Kidney (tissue), 14 donors: ENCODE results near the gene SMYD3. TPM values are rescaled to one million over a fixed set of nuclear protein-coding genes. Genes with fewer than 3 reads are reported as not detected.

ENCODE experiments used
- DNase-seq, 5 donors: peaks; one replicate each; pipeline ENCODE4 v3.0.0-alpha.2; 2013 to 2020
- FAIRE-seq: peaks from 2 replicates; lab custom pipeline; 2012; peaks lifted over from hg19 to GRCh38; lab: Jason Lieb, UNC
- H3K27ac ChIP-seq, 2 donors: one replicate each; pipeline ENCODE4 v1.7.0; 2013; ENCODE audit warnings: low read depth in 2 of 2, low read length in 2 of 2, inconsistent platforms in 1 of 2
- H3K27me3 ChIP-seq: one replicate; pipeline ENCODE4 v1.7.1; 2013; ENCODE audit warnings: low read length, inconsistent platforms; ENCODE audit not compliant: control insufficient read depth, insufficient read depth
- H3K36me3 ChIP-seq, 3 donors: one replicate each; pipeline versions ENCODE4 v1.7.0 to v1.7.1; 2013; ENCODE audit warnings: low read length in 3 of 3, control low read depth in 1 of 3, inconsistent platforms in 1 of 3; ENCODE audit not compliant: insufficient read depth in 3 of 3, control insufficient read depth in 2 of 3
- H3K4me1 ChIP-seq, 3 donors: one replicate each; pipeline versions ENCODE4 v1.7.0 to v1.7.1; 2013; ENCODE audit warnings: low read length in 3 of 3, inconsistent platforms in 1 of 3, low read depth in 1 of 3; ENCODE audit not compliant: control insufficient read depth in 2 of 3, insufficient read depth in 2 of 3
- H3K4me3 ChIP-seq, 3 donors: one replicate each; pipeline versions ENCODE4 v1.7.0 to v1.8.1; 2013; ENCODE audit warnings: low read length in 3 of 3, control low read depth in 1 of 3, inconsistent platforms in 1 of 3
- H3K9ac ChIP-seq, 3 donors: one replicate each; pipeline versions ENCODE4 v1.7.0 to v1.7.1; 2013; ENCODE audit warnings: low read length in 3 of 3, control low read depth in 1 of 3, inconsistent platforms in 1 of 3
- H3K9me3 ChIP-seq, 3 donors: one replicate each; pipeline versions ENCODE4 v1.7.0 to v1.7.1; 2013; ENCODE audit warnings: low read length in 3 of 3, control low read depth in 1 of 3, inconsistent platforms in 1 of 3; ENCODE audit not compliant: control insufficient read depth in 2 of 3, insufficient read depth in 1 of 3
- CTCF ChIP-seq: IDR thresholded peaks from 3 replicates; pipeline ENCODE4 v1.5.1; 2012; ENCODE audit warnings: mild to moderate bottlenecking, moderate library complexity, borderline replicate concordance; ENCODE audit not compliant: insufficient read depth; ENCODE audit errors: extremely low read depth
- intact Hi-C: fragments of 100-400 bp; cut with DNase I; formaldehyde crosslinking; loops from one replicate; pipeline ENCODE4 v1.11.1; 2022
- polyA plus RNA-seq: library from polyadenylated mRNA; stranded (reverse); fragments of 350-450 nt; fragmentation: Illumina TruSeq; extraction: RNeasy Lipid Tissue Mini Kit (QIAGEN cat#74804); gene quantifications from one replicate; pipeline ENCODE4 v1.2.3, GENCODE V29; 2014; ENCODE audit warnings: low read depth, low replicate concordance; ENCODE audit not compliant: insufficient read depth
- total RNA-seq: library from RNA; stranded (reverse); fragmentation: NEBNext Ultra II Directional; extraction: Animal tissue kit (Norgen Biotek cat#: 25700); gene quantifications from one replicate; pipeline ENCODE4 v1.2.1, GENCODE V29; 2021
- donor health status: control.
- donor health status: control.
- donor health status: control.
- donor health status: control.
- donor health status: control.
- donor health status: DM: yes; HTN: yes; CAD: no.
- donor health status: Normal renal cell carcinoma (clear cell type).

The SMYD3 gene
- total and polyA plus RNA-seq, 2 donors from 2014 or later, result 23.3 to 23.9 TPM

DNA sequence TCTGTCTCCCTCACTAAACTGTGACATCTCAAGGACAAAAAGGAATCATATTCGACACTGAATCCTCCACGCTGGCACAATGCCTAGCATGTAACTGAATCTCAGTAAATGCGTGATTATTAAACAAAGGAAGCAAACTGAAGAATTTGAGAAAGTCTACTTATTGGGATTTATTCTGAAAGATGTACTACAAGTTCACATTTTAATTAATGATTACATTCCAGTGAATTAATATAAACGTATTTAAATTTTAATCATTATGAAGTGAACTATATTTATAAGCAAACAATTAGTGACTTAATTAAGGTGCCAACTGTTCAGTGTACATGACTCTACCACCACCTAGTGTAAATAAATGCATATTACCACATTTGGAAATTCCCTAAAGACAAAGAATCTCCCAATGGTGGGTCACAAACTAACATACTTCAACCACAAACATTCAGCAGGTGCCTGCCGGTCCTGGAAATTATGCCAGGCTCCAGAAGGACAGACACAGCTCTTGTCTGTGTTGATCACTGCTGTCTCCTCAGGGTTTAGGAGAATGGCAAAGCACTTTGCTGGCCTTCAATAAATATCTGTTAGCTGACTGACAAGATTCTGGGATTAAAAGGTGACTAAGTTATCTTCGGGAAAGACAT, 56.3 kb downstream of the SMYD3 start:
- peak; percentile 63 for TF ChIP-seq CTCF
- Histone ChIP-seq H3K36me3 (no peaks in the 10 kb centered on the region), H3K27me3 (no peaks in the 10 kb centered on the region), H3K4me1 (peaks cover 0 to 5% (median 0%) of the 10 kb centered on the region in 3 donors), H3K4me3 (peak overlapping the region in 2 of 3 donors; percentile 3 to 51), H3K9ac (peak overlapping the region in 1 of 3 donors; percentile 37), H3K9me3 (no peaks in the 10 kb centered on the region), H3K27ac (no peak overlapping the region)
- DNase-seq (peak in 2 of 5 donors; percentile 57 to 66), FAIRE-seq (peak; percentile 96)
- intact Hi-C loops, result no loop called here

- Histone ChIP-seq H3K4me3 (no peak overlapping the region), H3K27ac (no peak overlapping the region), H3K36me3 (no peaks in the 10 kb centered on the region), H3K9me3 (no peaks in the 10 kb centered on the region), H3K4me1 (no peaks in the 10 kb centered on the region), H3K27me3 (no peaks in the 10 kb centered on the region), H3K9ac (no peak overlapping the region)
- no peak for TF ChIP-seq CTCF
- FAIRE-seq (no peak), DNase-seq (no peak)
- intact Hi-C loops, result no loop called here
Measured at GRCh38 chr1:246448373-246448772, 58.7 kb downstream of the SMYD3 start.

GRCh38 chr1:246447501-246447900, 59.6 kb downstream of the SMYD3 start:
- intact Hi-C loops, result no loop called here

More at GRCh38 chr1:246447501-246447900, 59.6 kb downstream of the SMYD3 start:
- H3K4me3 ChIP-seq, result no peak overlapping the region
- no peaks in the 10 kb centered on the region for H3K9me3 ChIP-seq
- no peak overlapping the region for H3K9ac ChIP-seq
- H3K27me3 ChIP-seq, result no peaks in the 10 kb centered on the region
- no peak overlapping the region for H3K27ac ChIP-seq
- no peak for FAIRE-seq
- no peak for TF ChIP-seq CTCF
- DNase-seq, result peak in 2 of 5 donors; percentile 53 to 54
- no peaks in the 10 kb centered on the region for H3K4me1 ChIP-seq
- H3K36me3 ChIP-seq, result no peaks in the 10 kb centered on the region
